HG03521 (cell line): ENCODE data around the gene CDC16.
"Not testable (repeated sequence)": the region's sequence is repeated elsewhere in the genome, so short reads cannot be mapped to it uniquely, and the experiment has no call there.

Experiments used
- ATAC-seq: cut with Tn5 transposase; IDR thresholded peaks from one replicate; pipeline ENCODE4 v1.9.1; 2021; ENCODE audit warnings: mild to moderate bottlenecking, moderate library complexity; ENCODE audit not compliant: unreplicated experiment

The CDC16 gene

GRCh38 chr13:114260814-114261213, 26.1 kb downstream of the CDC16 start:
- no peak for ATAC-seq

DNA sequence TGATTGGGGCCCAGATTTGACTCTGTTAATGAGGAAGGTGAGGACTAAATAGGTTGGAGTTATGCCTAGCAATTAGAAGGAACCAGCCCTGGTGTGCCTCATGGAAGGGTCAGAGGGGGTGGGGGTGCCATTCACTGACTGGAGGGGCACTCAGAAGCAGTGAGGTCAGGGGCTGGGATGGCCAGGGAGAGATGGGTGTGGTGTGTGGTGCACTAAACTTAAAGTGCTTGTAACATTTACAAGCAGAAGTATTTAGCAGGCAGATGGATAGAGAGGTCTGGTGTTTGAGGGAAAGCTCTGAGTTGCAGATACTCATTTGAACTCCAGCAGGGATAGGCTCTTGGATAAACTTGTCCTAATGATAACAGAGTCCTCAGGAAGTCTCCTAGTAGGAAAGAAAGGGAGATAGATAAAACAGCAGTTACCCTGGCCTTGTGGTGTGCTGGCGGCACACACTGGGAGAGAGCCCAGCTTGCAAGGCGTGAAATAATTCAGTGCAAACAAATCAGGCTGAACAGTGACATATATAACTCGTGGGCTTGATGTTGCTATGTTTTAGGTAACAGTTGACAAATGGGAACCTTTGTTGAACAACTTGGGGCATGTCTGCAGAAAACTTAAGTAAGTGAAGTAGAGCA, 26.8 kb downstream of the CDC16 start:
- no peak for ATAC-seq

DNA sequence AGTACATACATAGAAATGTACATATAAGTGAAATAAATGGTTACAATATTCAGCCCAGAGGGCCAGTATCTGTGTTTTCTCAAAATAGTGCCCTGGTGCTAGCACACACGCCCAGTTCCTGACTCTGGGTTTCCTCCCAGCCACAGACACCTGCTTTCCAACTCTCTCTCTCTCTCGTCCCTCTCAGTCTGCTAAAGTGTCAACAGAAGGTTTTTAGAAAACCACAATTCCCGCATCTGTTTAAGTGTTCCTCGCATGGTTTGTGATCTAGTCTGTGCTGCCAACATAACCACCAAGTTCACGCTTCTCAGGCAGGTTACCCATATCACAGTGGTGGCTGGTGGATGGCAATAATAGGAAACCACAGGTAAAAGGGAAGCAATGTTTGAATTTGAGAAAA, 28.9 kb downstream of the CDC16 start:
- ATAC-seq, result no peak

DNA sequence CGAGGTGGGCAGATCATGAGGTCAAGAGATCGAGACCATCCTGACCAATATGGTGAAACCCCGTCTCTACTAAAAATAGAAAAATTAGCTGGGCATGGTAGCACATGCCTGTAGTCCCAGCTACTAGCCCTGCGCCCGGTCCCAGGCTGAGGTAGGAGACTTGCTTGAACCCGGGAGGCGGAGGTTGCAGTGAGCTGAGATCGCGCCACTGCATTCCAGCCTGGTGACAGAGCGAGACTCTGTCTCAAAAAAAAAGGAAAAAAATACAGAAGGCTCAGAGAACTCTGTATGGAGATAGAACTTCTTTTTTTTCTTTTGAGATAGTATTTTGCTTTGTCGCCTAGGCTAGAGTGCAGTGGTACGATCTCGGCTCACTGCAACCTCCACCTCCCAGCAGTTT, 29.6 kb downstream of the CDC16 start:
- ATAC-seq, result not testable (repeated sequence)

- no peak for ATAC-seq
These were observed 30.4 kb downstream of the CDC16 start for GRCh38 chr13:114264886-114265611.

DNA sequence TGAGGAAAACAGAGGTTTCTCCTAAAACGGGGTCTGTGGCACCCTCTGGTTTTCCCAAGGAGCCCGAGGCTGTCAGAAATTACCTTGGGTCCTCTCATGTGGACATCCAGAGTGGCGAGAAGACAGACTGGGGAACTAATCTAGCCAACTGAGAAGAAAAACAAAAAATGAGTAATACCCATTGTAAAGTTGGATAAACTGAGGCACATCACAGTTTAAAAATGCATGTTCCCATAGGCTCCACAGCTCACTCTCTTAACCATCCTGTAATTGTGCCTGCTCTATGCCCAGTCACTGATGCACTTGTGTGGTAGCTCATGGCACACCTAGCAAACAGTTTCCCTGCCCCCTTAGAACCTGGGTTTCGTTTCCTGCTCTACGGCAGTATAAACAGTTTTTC, 31.5 kb downstream of the CDC16 start:
- no peak for ATAC-seq

DNA sequence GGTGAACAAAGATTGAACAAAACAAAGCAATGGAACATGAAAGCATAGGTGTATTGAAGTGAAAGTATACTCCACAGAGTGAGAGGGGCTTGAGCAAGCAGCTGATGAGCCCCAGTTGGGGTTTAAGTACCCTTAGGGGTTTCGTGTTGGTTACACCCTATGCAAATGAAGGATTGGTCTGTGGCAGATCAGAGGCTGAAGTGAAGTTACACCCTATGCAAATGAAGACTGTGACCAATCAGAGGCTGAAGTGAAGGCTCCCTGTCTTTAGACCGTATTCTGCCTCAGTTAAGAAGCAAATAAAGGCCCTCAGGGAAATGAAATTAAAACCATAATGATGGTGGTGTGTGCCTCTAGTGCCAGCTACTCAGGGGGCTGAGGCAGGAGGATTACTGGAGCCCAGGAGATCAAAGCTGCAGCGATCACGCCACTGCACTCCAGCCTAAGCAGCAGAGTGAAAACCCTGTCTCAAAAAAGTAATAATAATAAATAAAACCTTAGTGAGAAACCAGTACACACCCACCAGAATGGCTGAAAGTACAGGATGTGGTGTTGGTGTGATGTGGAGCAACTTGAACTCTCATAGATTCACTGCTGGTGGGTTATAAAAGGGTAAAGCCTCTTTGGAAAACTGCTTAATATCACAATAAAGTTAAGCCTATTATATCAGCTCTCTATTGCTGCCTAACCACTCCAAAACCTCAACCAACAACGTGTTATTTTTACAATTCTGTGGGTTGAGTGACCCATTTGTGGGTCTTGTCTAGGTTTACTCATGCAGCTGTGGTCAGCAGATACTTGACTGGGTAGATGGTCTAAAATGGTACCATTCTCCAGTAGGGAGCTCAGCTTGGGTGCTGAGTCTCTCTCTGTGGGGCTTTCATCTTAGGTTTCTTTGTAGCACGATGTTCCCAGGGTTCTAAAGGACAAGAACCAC, 33.9 kb downstream of the CDC16 start:
- ATAC-seq, result no peak

DNA sequence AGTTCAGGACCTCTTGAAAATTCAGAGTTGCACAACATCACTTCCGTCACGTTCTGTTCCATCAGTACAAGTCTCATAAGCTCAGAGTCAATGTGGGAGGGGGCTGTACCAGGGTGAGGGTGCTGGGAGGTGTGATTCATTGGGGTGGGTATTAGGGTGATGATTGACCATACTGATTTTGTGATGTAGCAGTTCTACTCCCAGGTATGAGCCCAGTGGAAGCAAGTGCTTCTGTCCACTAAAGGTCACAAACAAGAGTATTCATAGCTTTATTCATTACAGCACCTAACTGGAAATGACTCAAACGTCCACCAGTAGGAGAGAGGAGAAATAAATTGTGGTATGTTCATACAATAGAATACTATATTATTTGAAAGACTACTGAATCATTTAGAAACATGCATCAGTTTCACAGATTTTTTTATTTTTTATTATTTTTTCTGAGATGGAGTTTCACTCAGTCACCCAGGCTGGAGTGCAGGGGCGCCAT, 34.6 kb downstream of the CDC16 start:
- no peak for ATAC-seq

DNA sequence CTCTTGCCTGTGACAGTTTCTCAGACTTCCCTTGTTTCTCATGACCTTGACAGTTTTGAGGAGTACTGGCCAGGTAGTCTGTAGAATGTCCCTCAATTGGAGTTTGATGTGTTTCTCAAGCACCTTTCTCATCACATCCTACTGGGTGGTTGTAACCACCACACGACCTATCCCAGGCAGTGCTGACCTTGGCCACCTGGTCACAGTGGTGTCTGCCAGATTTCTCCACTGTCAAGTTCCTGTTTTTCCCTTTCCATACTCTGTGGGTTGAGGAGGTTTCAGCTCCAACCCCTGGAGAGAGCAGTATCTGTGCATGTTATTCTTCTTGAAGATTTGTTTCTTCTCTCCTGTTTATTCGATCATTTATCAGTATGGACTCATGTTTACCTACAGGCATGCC, 38.3 kb downstream of the CDC16 start:
- no peak for ATAC-seq

DNA sequence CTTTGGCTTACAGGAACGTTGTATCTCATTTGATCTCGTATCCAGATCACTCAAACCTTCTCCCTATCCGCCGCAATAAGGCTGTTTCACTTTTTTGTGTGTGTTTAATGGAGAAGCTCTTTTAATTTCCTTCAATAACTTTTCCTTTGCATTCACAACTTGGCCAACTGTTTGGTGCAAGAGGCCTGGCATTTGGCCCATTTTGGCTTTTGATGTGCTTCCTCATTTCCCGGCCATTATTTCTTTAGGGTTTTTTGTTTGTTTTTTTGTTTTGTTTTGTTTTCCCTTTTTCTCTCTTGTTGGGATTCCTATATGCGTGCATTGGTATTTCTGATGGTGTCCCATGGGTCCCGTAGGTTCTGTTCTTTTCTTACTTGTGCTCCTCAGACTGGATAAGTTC, 40.6 kb downstream of the CDC16 start:
- no peak for ATAC-seq

DNA sequence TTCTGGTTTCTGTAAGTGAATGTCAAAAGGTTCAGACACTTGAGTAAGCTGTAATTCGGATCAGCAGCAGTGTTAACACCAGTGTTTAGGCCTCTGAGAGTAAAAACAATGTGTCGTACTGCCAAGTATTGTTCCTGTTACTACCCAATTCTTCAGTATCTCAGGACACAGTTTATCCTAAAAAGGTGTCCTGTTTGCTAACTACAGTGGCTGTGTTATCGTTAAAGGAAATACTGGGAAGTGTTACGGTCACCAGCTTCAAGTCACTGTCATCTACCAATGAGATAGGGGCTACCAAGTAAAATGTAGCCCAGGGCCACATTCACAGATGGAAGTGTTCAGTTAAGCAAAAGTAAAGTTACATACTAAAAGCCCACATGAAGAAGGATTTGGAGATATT, 44.4 kb downstream of the CDC16 start:
- ATAC-seq, result no peak

DNA sequence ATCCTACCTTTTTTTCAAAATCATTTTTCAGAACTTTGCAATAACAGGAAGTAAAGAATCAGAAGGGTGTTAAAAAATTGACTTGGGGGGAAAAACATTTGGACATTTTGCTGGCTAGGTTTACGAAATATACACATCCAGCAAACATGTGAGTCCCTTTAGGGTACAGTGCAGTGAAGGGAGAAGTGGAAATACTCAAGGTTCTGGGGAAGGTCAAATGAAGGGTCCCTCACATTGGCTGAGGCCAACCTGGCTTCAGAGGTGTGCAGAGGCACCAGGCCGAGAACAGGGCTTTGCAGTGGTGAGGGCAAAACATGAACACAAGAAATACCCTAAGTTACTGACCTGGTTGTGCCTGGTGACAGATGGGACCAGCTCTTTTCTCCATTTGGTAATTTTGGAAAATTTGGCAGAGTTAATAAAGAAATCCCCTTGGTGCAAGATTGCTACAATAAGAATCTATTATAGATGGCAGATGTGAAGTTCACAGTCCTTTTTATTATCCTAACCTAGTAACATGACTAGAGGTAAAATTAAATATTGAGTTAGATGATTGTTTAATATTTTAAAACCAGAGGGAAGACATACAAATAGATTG, 45.2 kb downstream of the CDC16 start:
- no peak for ATAC-seq

GRCh38 chr13:114281351-114282040, 46.8 kb downstream of the CDC16 start, which contains the start of gene UPF3A:
Gene UPF3A, plus strand, starts transcription at chr13:114281601. Its CDS starts 39 bp downstream, at chr13:114281640.
- peak; percentile 68 for ATAC-seq

GRCh38 chr13:114282041-114282670, 47.5 kb downstream of the CDC16 start:
- ATAC-seq, result peak; percentile 54

DNA sequence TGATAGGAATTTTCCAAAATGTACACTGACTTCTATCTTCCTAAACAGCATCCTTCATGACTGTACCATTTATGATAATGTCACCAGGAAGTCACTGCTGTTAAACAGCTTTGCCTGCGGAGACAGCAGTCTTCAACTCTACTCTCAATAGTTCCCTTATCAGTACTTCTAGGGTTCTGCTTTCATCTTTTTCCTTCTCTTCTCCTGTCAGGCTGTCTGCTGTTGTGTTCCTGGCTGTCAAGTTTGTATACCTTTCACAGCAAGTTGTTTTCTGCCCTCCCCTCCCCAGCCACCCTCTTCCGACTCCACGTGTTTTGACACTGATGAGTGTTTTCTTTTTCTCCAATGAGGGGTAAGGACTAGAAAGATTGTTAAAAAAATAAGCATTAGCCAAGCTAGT, 48.9 kb downstream of the CDC16 start:
- ATAC-seq, result no peak

- ATAC-seq, result no peak
These were observed 50.0 kb downstream of the CDC16 start for GRCh38 chr13:114284680-114285079.

GRCh38 chr13:114285166-114285808, 50.6 kb downstream of the CDC16 start:
- ATAC-seq, result no peak

DNA sequence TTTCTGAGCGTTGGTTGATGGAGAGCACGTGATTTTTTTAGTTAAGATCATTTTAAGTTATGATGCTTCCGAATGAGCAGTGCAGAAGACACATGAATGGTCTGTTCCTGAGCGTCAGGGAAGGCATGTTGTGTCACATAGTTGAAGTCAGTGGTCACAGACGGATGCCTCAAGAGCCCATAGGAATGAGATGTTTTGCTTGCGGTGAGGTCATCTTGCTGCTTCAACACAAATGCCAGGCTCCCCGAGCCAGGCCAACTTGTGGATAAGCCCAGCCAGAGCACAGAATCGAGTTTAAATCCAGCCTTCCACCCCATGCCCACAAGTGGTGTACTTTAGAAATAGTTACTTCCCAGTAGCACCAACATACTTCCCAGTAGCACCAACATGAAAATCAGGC, 52.1 kb downstream of the CDC16 start:
- no peak for ATAC-seq

GRCh38 chr13:114288157-114288591, 53.5 kb downstream of the CDC16 start:
- ATAC-seq, result no peak
